ENCODE results near the gene EDIL3. TPM values are rescaled to one million over a fixed set of nuclear protein-coding genes. Genes with fewer than 3 reads are reported as not detected.

Gene EDIL3
- total and polyA plus RNA-seq, 4 donors, result 8.3 to 66.0 (median 11.0) TPM

GRCh38 chr5:83957188-83957587, 427.5 kb downstream of the EDIL3 start:
- no peaks in the 10 kb centered on the region for H3K36me3 ChIP-seq (ENCODE audit: control insufficient read depth in 4 of 4, insufficient read depth in 4 of 4, low read length in 4 of 4)
- H3K4me3 ChIP-seq, result no peak overlapping the region
- no peak for ATAC-seq (ENCODE audit: insufficient read depth, low FRiP score)
- H3K27me3 ChIP-seq (ENCODE audit: control insufficient read depth in 3 of 3, insufficient read depth in 3 of 3, low read length in 2 of 3), result no peaks in the 10 kb centered on the region
- H3K4me1 ChIP-seq (ENCODE audit: control insufficient read depth in 5 of 5, insufficient read depth in 5 of 5, low read length in 5 of 5), result no peaks in the 10 kb centered on the region
- no peak overlapping the region for H3K9ac ChIP-seq (ENCODE audit: insufficient read depth in 1 of 2, low read length in 2 of 2)
- H3K27ac ChIP-seq (ENCODE audit: low read depth in 1 of 2, low read length in 1 of 2), result no peak overlapping the region
- no peaks in the 10 kb centered on the region for H3K9me3 ChIP-seq (ENCODE audit: control insufficient read depth in 4 of 4, insufficient read depth in 3 of 4, low read length in 3 of 4)
- 91 to 93% methylated on average over 1 of the region's 1 CpG for WGBS, 2 donors
- no peak for DNase-seq
- no peak for TF ChIP-seq CTCF (IDR thresholded peaks at IDR 0.05; ENCODE audit: control extremely low read depth, extremely low read depth)

- H3K4me3 ChIP-seq, result no peak overlapping the region
Observed at GRCh38 chr5:83956386-83956785, 428.3 kb downstream of the EDIL3 start.

GRCh38 chr5:83955916-83956315, 428.8 kb downstream of the EDIL3 start:
- WGBS, 2 donors, result 92 to 97% methylated on average over 1 of the region's 1 CpG
- DNase-seq (no peak), ATAC-seq (ENCODE audit: insufficient read depth, low FRiP score) (no peak)
- Histone ChIP-seq H3K9me3 (ENCODE audit: control insufficient read depth in 4 of 4, insufficient read depth in 3 of 4, low read length in 3 of 4) (no peaks in the 10 kb centered on the region), H3K9ac (ENCODE audit: insufficient read depth in 1 of 2, low read length in 2 of 2) (no peak overlapping the region), H3K36me3 (ENCODE audit: control insufficient read depth in 4 of 4, insufficient read depth in 4 of 4, low read length in 4 of 4) (no peaks in the 10 kb centered on the region), H3K4me1 (ENCODE audit: control insufficient read depth in 5 of 5, insufficient read depth in 5 of 5, low read length in 5 of 5) (no peaks in the 10 kb centered on the region), H3K27me3 (ENCODE audit: control insufficient read depth in 3 of 3, insufficient read depth in 3 of 3, low read length in 2 of 3) (no peaks in the 10 kb centered on the region), H3K27ac (ENCODE audit: low read depth in 1 of 2, low read length in 1 of 2) (no peak overlapping the region), H3K4me3 (no peak overlapping the region)
- TF ChIP-seq CTCF (IDR thresholded peaks at IDR 0.05; ENCODE audit: control extremely low read depth, extremely low read depth), result no peak

More at GRCh38 chr5:83956386-83956785, 428.3 kb downstream of the EDIL3 start:
- Histone ChIP-seq H3K27me3 (ENCODE audit: control insufficient read depth in 3 of 3, insufficient read depth in 3 of 3, low read length in 2 of 3) (no peaks in the 10 kb centered on the region), H3K9ac (ENCODE audit: insufficient read depth in 1 of 2, low read length in 2 of 2) (no peak overlapping the region), H3K9me3 (ENCODE audit: control insufficient read depth in 4 of 4, insufficient read depth in 3 of 4, low read length in 3 of 4) (no peaks in the 10 kb centered on the region), H3K36me3 (ENCODE audit: control insufficient read depth in 4 of 4, insufficient read depth in 4 of 4, low read length in 4 of 4) (no peaks in the 10 kb centered on the region), H3K4me1 (ENCODE audit: control insufficient read depth in 5 of 5, insufficient read depth in 5 of 5, low read length in 5 of 5) (no peaks in the 10 kb centered on the region), H3K27ac (ENCODE audit: low read depth in 1 of 2, low read length in 1 of 2) (no peak overlapping the region)
- no peak for TF ChIP-seq CTCF (IDR thresholded peaks at IDR 0.05; ENCODE audit: control extremely low read depth, extremely low read depth)
- ATAC-seq (ENCODE audit: insufficient read depth, low FRiP score) (no peak), DNase-seq (no peak)

DNA sequence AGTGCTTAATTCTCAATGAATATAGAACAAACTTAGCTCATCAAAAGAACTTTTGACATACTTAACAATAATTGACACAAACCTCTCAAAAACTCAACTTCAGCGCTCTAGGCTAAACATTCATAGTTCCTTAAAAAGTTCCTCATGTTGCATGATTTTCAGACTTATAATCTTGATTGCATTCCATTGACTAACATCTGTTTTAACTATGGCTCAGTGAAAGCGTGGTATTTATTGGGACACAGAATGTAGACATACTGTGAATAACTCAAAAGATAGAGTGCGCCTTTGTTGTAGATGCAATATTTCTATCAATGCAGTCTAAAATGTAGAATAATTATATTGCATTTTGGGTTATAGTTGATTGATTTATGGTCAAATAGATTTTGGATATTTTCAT, 436.9 kb downstream of the EDIL3 start:
- Histone ChIP-seq H3K4me1 (ENCODE audit: control insufficient read depth in 5 of 5, insufficient read depth in 5 of 5, low read length in 5 of 5) (no peaks in the 10 kb centered on the region), H3K9ac (ENCODE audit: insufficient read depth in 1 of 2, low read length in 2 of 2) (no peak overlapping the region), H3K36me3 (ENCODE audit: control insufficient read depth in 4 of 4, insufficient read depth in 4 of 4, low read length in 4 of 4) (no peaks in the 10 kb centered on the region), H3K9me3 (ENCODE audit: control insufficient read depth in 4 of 4, insufficient read depth in 3 of 4, low read length in 3 of 4) (peaks cover 0 to 3% (median 0%) of the 10 kb centered on the region in 4 donors), H3K4me3 (no peak overlapping the region), H3K27me3 (ENCODE audit: control insufficient read depth in 3 of 3, insufficient read depth in 3 of 3, low read length in 2 of 3) (no peaks in the 10 kb centered on the region), H3K27ac (ENCODE audit: low read depth in 1 of 2, low read length in 1 of 2) (no peak overlapping the region)
- ATAC-seq (ENCODE audit: insufficient read depth, low FRiP score) (no peak), DNase-seq (no peak)
- 98 to 99% methylated on average over 3 of the region's 3 CpGs for WGBS, 2 donors
- TF ChIP-seq CTCF (IDR thresholded peaks at IDR 0.05; ENCODE audit: control extremely low read depth, extremely low read depth), result no peak

Data from lung (tissue), 12 donors.